Effector CD8-positive, alpha-beta T cell (primary cell): ENCODE results near the gene GSTP1.
"Not testable (repeated sequence)": the region's sequence is repeated elsewhere in the genome, so short reads cannot be mapped to it uniquely, and the experiment has no call there.

Experiments used
- DNase-seq: peaks from one replicate; lab custom pipeline; 2025; lab: John Stamatoyannopoulos, UW

GSTP1 gene

GRCh38 chr11:67614730-67615714 is 31.4 kb downstream of the GSTP1 start:
- peak; percentile 10 for DNase-seq

- DNase-seq, result no peak
These were observed 32.3 kb downstream of the GSTP1 start for GRCh38 chr11:67615728-67616430.

GRCh38 chr11:67616431-67617242 is 33.0 kb downstream of the GSTP1 start:
- DNase-seq, result no peak

- no peak for DNase-seq
These were observed 33.8 kb downstream of the GSTP1 start for GRCh38 chr11:67617243-67617953.

- DNase-seq, result not testable (repeated sequence)
These were observed 35.5 kb downstream of the GSTP1 start for GRCh38 chr11:67618901-67619659.

- DNase-seq, result not testable (repeated sequence)
These were observed 36.3 kb downstream of the GSTP1 start for GRCh38 chr11:67619683-67620618.

- not testable (repeated sequence) for DNase-seq
These were observed 37.0 kb downstream of the GSTP1 start for GRCh38 chr11:67620621-67621020.

- DNase-seq, result not testable (repeated sequence)
These were observed 38.3 kb downstream of the GSTP1 start for GRCh38 chr11:67621928-67622327.

GRCh38 chr11:67622905-67623304 is 39.3 kb downstream of the GSTP1 start:
- not testable (repeated sequence) for DNase-seq

- DNase-seq, result not testable (repeated sequence)
These were observed 40.2 kb downstream of the GSTP1 start for GRCh38 chr11:67623795-67624194.

GRCh38 chr11:67626131-67626833 is 42.7 kb downstream of the GSTP1 start:
- DNase-seq, result not testable (repeated sequence)

GRCh38 chr11:67626970-67627369 is 43.4 kb downstream of the GSTP1 start:
- no peak for DNase-seq

- DNase-seq, result no peak
These were observed 43.8 kb downstream of the GSTP1 start for GRCh38 chr11:67627441-67627811.

GRCh38 chr11:67627812-67628624 is 44.4 kb downstream of the GSTP1 start:
- DNase-seq, result no peak

GRCh38 chr11:67628710-67629385 is 45.2 kb downstream of the GSTP1 start:
- DNase-seq, result no peak

GRCh38 chr11:67629386-67630227 is 46.0 kb downstream of the GSTP1 start, which contains the start of gene NUDT8:
Gene NUDT8 (minus strand): TSS chr11:67629937. CDS start chr11:67629911, 26 bp downstream.
- DNase-seq, result peak; percentile 82
